Retinal pigment epithelial cell (primary cell): ENCODE data around the gene SLC20A1.
"Not testable (repeated sequence)": the region's sequence is repeated elsewhere in the genome, so short reads cannot be mapped to it uniquely, and the experiment has no call there.

Experiments used
- DNase-seq: peaks from one replicate; pipeline ENCODE4 v3.0.0-alpha.2; 2010; ENCODE audit warnings: low read depth
- H3K4me3 ChIP-seq: 2 replicates; pipeline ENCODE4 v1.5.1; 2011; ENCODE audit warnings: mild to moderate bottlenecking, low read length, control low read depth, moderate library complexity
- CTCF ChIP-seq: conservative IDR thresholded peaks from 2 replicates; pipeline ENCODE4 v1.5.1; 2011; ENCODE audit warnings: low read depth, low read length, control low read depth, inconsistent platforms

Gene SLC20A1

GRCh38 chr2:112604952-112605351 lies 40.8 kb upstream of the SLC20A1 start:
- H3K4me3 ChIP-seq: no peak overlapping the region
- TF ChIP-seq CTCF: no peak
- no peak for DNase-seq

DNA sequence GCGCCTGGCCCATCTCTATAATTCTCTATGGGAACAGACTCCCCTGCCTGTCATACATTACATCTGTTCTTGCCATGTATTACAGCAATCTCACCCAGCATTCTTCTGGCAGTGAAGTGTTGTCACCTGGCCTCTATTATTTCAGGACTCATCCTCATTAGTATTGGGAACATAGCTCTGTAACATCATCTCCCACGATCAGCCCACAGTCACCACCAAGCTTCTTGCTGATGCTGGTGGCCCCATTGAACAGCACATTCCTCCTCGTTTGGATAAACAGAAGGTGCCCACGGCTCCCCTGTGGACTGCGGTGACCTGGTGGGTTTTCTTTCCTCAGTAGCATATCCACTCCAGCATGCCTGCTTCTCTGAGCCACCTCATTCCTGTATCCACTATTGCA lies 39.8 kb upstream of the SLC20A1 start:
- H3K4me3 ChIP-seq: no peak overlapping the region
- no peak for TF ChIP-seq CTCF
- no peak for DNase-seq

DNA sequence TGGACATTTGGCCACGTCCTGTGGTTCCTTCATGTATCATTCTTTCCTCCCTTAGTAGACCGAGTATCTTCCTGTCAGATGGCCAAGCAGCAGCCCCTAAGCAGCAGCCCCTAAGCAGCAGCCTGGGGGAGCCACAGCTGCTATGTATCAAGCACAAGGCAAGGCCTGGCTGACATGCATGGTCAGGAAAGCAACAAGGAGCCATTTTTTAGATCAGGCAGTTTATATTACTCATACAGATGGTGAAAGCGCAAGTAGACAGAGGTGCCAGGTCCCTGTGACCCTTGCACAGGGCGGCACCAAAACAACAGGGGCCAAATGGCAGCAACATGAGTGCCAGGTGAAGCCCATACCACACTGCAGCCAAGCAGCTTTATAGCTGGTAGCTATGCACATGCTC lies 39.2 kb upstream of the SLC20A1 start:
- H3K4me3 ChIP-seq: no peak overlapping the region
- DNase-seq: no peak
- TF ChIP-seq CTCF: no peak

- no peak overlapping the region for H3K4me3 ChIP-seq
- no peak for DNase-seq
- TF ChIP-seq CTCF: no peak
Observed at GRCh38 chr2:112607680-112608438, 37.9 kb upstream of the SLC20A1 start.

DNA sequence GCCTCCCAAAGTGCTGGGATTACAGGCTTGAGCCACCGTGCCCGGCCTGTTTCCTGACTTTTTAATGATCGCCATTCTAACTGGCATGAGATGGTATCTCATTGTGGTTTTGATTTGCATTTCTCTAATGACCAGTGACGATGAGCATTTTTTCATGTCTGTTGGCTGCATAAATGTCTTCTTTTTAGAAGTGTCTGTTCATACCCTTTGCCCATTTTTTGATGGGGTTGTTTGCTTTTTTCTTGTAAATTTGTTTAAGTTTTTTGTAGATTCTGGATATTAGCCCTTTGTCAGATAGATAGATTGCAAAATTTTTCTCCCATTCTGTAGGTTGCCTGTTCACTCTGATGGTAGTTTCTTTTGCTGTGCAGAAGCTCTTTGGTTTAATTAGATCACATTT lies 36.4 kb upstream of the SLC20A1 start:
- not testable (repeated sequence) for H3K4me3 ChIP-seq, DNase-seq

DNA sequence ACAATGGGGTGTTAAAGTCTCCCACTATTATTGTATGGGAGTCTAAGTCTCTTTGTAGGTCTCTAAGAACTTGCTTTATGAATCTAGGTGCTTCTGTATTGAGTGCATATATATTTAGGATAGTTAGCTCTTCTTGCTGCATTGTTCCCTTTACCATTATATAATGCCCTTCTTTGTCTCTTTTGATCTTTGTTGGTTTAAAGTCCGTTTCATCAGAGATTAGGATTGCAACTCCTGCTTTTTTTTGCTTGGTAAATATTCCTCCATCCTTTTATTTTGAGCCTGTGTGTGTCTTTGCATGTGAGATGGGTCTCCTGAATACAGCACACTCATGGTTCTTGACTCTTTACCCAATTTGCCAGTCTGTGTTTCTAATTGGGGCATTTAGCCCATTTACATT lies 33.5 kb upstream of the SLC20A1 start:
- H3K4me3 ChIP-seq, DNase-seq: not testable (repeated sequence)

DNA sequence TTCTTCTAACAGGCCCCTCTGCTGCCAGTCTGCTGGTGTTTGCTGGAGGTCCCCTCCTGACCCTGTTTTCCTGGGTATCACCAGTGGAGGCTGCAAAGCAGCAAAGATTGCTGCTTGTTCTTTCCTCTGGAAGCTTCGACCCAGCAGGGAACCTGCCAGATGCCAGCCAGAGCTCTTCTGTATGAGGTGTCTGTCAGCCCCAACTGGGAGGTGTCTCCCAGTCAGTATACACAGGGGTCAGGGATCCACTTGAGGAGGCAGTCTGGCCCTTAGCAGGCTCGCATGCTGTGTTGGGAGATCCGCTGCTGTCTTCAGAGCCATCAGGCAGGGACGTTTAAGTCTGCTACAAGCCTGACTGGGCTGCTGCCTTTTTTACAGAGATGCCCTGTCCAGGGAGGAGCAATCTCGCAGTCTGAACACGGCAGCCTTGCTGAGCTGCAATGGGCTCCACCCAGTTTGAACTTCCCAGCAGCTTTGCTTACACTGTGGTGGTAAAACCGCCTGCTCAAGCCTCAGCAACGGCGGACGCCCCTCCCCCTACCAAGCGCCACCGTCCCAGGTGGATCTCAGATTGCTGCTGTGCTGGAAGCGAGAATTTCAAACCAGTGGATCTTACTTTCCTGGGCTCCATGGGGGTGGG lies 31.4 kb upstream of the SLC20A1 start:
- no peak for DNase-seq
- no peak overlapping the region for H3K4me3 ChIP-seq
- no peak for TF ChIP-seq CTCF

DNA sequence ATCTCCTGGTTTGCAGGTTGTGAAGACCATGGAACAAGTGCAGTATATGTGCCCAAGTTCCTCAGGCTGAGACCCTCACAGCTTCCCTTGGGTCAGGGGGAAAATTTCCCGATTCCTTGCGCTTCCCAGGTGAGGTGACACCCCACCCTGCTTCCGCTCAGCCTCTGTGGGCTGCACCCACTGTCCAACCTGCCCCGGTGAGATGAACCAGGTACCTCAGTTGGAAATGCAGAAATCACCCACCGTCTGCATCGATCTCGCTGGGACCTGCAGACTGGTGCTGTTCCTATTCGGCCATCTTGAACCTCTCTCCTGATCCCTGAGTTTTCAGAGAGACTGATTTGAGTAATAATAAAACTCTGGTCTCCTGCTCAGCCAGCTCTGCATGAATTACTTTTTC lies 30.7 kb upstream of the SLC20A1 start:
- no peak for DNase-seq
- no peak for TF ChIP-seq CTCF
- no peak overlapping the region for H3K4me3 ChIP-seq

DNA sequence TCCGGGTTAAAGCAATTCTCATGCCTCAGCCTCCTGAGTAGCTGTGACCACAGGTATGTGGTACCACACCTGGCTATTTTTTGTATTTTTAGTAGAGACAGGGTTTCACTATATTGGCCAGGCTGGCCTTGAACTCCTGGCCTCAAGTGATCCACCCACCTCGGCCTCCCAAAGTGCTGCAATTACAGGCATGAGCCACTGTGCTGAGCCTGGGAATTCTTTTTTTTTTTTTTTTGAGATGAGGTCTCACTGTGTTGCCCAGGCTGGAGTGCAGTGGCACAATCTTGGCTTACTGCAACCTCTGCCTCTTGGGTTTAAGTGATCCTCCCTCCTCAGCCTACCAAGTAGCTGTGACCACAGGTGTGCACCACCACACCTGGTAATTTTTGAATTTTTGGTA lies 29.9 kb upstream of the SLC20A1 start:
- not testable (repeated sequence) for DNase-seq, H3K4me3 ChIP-seq
